GM19372 (cell line): ENCODE measurements around the gene POLR3H.

Experiments used
- ATAC-seq: cut with Tn5 transposase; IDR thresholded peaks from one replicate; pipeline ENCODE4 v1.9.1; 2021; ENCODE audit warnings: mild to moderate bottlenecking, low read depth, moderate library complexity; ENCODE audit not compliant: unreplicated experiment

Gene POLR3H

GRCh38 chr22:41539146-41540005, 4.9 kb downstream of the POLR3H start:
- no peak for ATAC-seq

GRCh38 chr22:41538583-41538982, 5.7 kb downstream of the POLR3H start:
- ATAC-seq, result no peak

- no peak for ATAC-seq
Observed at GRCh38 chr22:41537203-41537602, 7.1 kb downstream of the POLR3H start.

- no peak for ATAC-seq
Observed at GRCh38 chr22:41535244-41535643, 9.0 kb downstream of the POLR3H start.

- ATAC-seq, result no peak
Observed at GRCh38 chr22:41534219-41534618, 10.1 kb downstream of the POLR3H start.

GRCh38 chr22:41532908-41533825, 11.1 kb downstream of the POLR3H start:
- ATAC-seq, result no peak

GRCh38 chr22:41531715-41532477, 12.4 kb downstream of the POLR3H start:
- ATAC-seq, result no peak

GRCh38 chr22:41530890-41531714, 13.2 kb downstream of the POLR3H start:
- ATAC-seq, result no peak

- no peak for ATAC-seq
Observed at GRCh38 chr22:41528938-41529561, 15.2 kb downstream of the POLR3H start.

GRCh38 chr22:41528132-41528766, 16.0 kb downstream of the POLR3H start:
- no peak for ATAC-seq

- no peak for ATAC-seq
Observed at GRCh38 chr22:41526830-41527799, 17.2 kb downstream of the POLR3H start.

GRCh38 chr22:41526226-41526829, 17.9 kb downstream of the POLR3H start:
- ATAC-seq, result no peak

- ATAC-seq, result no peak
Observed at GRCh38 chr22:41525450-41526225, 18.6 kb downstream of the POLR3H start.

- ATAC-seq, result no peak
Observed at GRCh38 chr22:41524809-41525449, 19.3 kb downstream of the POLR3H start.

- ATAC-seq, result no peak
Observed at GRCh38 chr22:41524251-41524661, 20.0 kb downstream of the POLR3H start.
